ENCODE data around the gene AWAT2. TPM values are rescaled to one million over a fixed set of nuclear protein-coding genes. Genes with fewer than 3 reads are reported as not detected.

Gene AWAT2, protein sequence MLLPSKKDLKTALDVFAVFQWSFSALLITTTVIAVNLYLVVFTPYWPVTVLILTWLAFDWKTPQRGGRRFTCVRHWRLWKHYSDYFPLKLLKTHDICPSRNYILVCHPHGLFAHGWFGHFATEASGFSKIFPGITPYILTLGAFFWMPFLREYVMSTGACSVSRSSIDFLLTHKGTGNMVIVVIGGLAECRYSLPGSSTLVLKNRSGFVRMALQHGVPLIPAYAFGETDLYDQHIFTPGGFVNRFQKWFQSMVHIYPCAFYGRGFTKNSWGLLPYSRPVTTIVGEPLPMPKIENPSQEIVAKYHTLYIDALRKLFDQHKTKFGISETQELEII
- not detected in 2 replicates for total RNA-seq (2014; rRNA removed; shearing (Covaris generic))

DNA sequence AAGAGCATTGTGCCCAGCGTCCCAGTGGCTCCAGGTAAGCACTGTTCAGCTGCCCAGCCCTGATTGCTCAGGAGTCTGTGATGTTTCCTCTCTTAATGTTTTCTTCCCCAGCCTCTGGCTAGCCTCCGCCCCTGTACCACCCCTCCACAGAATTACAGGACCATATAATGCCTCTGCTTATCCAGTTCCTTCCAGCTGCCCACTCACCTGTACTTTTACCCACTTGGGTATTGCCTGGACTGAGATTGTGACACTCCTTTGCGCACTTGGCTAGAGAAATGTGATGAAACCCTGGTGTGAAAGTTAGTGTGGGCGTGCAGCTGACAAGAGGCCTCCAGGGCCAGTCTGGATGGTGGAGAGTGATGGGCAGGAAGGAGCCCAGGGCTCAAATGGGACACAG, at the start of gene AWAT2:
Gene AWAT2, minus strand, starts transcription at position 14 of the 400 bp plus-strand sequence. Its CDS starts 6 bp downstream, at position 8.
- no peak for DNase-seq (ENCODE audit: low read depth in 1 of 2, low spot score in 2 of 2)
- H3K9me3 ChIP-seq (replicated peaks): no peaks in the 10 kb centered on the region
- H3K27ac ChIP-seq: no peak within 1 kb of the TSS
- H3K36me3 ChIP-seq: no peaks in the 10 kb centered on the region
- H3K4me3 ChIP-seq: no peak within 1 kb of the TSS
- no peaks in the 10 kb centered on the region for H3K4me1 ChIP-seq (replicated peaks)
- no peaks in the 10 kb centered on the region for H3K27me3 ChIP-seq (replicated peaks)

DNA sequence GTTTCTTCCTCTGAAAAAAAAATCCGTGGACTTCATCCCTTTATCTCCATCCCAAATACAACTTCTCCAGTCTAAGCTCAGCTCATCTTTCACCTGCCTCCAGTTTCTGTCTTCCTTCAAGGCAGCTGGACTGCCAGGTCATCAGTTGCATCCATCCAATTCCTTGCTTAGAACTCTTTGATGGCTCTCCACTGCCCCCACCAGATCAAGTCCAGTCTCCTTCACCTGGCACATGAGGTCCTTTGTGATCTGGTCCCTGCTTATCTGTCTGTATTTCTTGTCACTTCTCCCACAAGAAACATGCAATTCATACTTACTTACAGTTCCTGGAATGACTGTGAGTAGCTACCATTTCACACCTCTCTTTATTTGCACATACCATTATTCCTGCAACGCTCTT, 46.3 kb upstream of the AWAT2 start:
- Histone ChIP-seq H3K36me3 (no peaks in the 10 kb centered on the region), H3K27ac (no peak overlapping the region), H3K9me3 (replicated peaks) (no peaks in the 10 kb centered on the region), H3K27me3 (replicated peaks) (no peaks in the 10 kb centered on the region), H3K4me3 (no peak overlapping the region), H3K4me1 (replicated peaks) (no peaks in the 10 kb centered on the region)
- DNase-seq (ENCODE audit: low read depth in 1 of 2, low spot score in 2 of 2): no peak

DNA sequence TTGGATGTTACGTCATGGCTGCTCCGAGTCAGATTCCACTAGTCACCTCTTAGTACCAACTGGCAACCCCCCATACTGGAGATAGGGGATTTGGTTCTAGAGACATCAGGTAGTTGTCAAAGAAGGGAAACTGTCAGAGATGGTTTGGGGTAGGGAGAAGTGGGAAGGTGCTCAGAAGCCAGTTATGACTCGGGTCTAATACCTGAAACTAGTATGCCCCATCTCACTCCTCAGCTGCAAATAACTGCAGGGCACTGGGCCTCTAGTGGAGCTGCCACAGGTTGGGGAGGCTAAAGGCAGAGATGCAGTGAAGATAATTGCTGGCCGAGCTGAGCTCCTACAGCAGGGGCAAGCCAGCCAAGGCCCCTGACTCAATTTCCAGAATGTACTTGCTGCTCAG, 42.5 kb upstream of the AWAT2 start:
- Histone ChIP-seq H3K4me3 (no peak overlapping the region), H3K4me1 (replicated peaks) (no peaks in the 10 kb centered on the region), H3K36me3 (no peaks in the 10 kb centered on the region), H3K9me3 (replicated peaks) (no peaks in the 10 kb centered on the region), H3K27ac (no peak overlapping the region), H3K27me3 (replicated peaks) (no peaks in the 10 kb centered on the region)
- no peak for DNase-seq (ENCODE audit: low read depth in 1 of 2, low spot score in 2 of 2)

DNA sequence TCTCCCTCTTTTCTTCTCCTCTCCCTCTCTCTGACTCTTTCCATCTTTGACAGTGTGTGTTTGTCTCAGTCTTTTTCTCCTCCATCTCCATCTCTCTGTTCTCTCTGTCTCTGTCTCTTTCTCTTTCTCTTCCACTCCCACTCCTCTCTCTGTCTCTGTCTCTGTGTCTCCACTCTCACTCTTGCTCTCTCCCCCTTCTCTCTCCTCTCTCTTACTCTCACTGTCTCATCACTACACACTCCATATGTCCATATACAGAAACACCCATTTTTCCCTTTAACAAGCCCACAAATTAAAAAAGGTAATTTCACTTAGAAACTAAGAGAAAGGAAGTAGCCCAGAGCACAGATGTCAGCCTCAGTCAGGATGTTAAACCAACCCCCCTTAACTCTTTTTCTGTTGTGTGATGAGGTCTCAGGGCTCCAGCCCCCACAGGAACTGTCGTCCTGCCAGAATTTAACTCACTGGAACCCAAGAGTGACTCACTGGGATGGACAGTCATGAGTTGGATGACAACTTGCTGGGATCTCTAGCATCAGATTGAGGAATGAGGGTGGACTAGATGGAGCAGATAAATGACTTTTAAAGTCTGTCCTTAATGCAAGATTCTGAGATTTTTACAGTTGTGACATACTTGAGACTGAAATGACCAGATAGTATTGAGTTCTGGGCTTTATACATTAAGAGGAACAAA, 40.0 kb upstream of the AWAT2 start:
- no peak overlapping the region for H3K27ac ChIP-seq
- no peaks in the 10 kb centered on the region for H3K36me3 ChIP-seq
- H3K9me3 ChIP-seq (replicated peaks): no peaks in the 10 kb centered on the region
- DNase-seq (ENCODE audit: low read depth in 1 of 2, low spot score in 2 of 2): no peak
- no peaks in the 10 kb centered on the region for H3K27me3 ChIP-seq (replicated peaks)
- H3K4me1 ChIP-seq (replicated peaks): no peaks in the 10 kb centered on the region
- no peak overlapping the region for H3K4me3 ChIP-seq

DNA sequence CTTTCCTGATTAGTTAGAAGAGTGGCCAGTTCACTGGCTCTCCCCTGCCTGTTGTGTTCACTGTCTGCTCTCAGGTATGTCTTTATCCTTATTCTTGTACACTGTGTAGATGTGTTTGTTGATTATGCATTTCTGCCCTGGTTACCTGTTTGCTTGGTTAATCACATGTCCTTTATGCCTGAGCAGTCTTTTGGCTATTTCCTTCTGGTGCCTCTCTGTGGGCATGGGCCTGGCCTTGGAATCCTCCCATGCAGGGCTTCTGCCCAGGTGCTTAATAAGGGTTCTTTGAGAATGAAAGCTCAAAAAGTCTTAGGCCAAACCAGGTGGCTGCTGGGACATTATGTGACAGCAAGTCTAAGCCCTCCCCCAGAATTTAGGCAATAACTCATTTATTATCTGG, 39.0 kb upstream of the AWAT2 start:
- Histone ChIP-seq H3K27ac (no peak overlapping the region), H3K4me1 (replicated peaks) (no peaks in the 10 kb centered on the region), H3K9me3 (replicated peaks) (no peaks in the 10 kb centered on the region), H3K4me3 (no peak overlapping the region), H3K36me3 (no peaks in the 10 kb centered on the region), H3K27me3 (replicated peaks) (no peaks in the 10 kb centered on the region)
- DNase-seq (ENCODE audit: low read depth in 1 of 2, low spot score in 2 of 2): no peak

DNA sequence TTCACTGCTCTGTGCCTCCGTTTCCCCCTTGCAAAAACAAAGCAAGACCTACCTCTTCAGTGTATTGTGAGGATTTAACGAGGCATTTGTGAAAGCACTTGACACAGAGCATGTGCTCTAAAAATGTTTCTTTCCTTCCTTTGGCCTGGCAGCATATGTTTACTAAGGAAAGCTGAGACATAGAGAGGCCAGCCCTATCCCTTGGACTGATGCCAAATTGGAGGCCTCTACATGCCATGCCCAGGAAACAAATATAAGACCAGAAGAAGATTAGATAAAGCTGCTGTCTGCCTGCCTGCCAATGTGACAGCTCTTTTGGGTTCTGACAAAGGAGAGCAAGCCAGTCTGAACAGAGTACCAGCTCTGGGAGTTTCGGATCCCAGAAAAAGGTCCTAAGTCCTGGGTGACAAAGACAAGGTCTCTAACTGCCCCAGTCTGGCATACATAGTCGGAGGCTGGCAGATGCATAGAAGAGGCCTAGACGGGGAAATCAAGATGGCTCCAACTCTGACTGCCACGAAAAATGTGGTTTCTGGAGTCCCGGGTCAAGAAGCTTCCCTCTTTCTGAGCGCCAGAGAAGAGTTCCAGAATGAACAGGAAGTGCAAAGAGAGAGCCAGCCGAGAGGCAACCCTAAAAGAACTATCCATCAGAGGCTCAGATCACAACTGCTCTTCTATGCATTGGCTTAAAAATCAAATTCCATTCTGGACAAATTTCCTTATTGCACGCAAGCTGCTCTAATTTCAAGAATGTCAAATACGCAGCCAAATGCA, 38.3 kb upstream of the AWAT2 start:
- H3K27me3 ChIP-seq (replicated peaks): no peaks in the 10 kb centered on the region
- DNase-seq (ENCODE audit: low read depth in 1 of 2, low spot score in 2 of 2): no peak
- no peaks in the 10 kb centered on the region for H3K9me3 ChIP-seq (replicated peaks)
- no peaks in the 10 kb centered on the region for H3K36me3 ChIP-seq
- no peak overlapping the region for H3K27ac ChIP-seq
- no peaks in the 10 kb centered on the region for H3K4me1 ChIP-seq (replicated peaks)
- H3K4me3 ChIP-seq: no peak overlapping the region

DNA sequence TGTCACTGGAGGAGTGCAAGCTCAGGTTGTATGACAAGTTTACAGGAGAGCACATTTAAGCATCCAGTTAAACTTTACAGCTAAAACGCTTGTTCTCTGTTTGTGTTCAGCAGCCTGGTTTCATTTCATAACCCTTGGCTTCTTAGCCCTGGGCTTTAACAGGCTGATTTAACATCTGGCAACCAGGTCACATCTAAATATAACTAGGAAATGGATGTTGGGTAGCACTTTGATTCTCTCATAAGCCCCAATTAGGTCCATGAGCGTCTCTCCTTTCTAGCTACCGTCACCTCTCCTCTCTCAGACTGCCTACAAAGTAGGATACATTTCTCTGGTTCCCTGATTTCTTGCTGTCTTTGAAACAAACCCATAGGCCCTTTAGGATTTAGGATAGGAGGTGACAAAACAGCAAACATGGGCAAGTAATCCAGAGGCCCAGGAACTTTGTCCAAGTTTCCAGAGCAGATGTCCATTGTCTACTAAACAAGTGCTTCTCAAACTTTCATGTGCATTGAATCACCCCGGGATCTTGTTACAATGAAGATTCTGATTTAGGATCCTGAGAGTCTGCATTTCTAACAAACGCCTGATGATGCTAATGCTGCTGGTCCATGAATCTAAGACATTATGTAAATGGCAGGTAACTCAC, 35.0 kb upstream of the AWAT2 start:
- Histone ChIP-seq H3K27me3 (replicated peaks) (no peaks in the 10 kb centered on the region), H3K4me1 (replicated peaks) (no peaks in the 10 kb centered on the region), H3K36me3 (no peaks in the 10 kb centered on the region), H3K4me3 (no peak overlapping the region), H3K27ac (no peak overlapping the region), H3K9me3 (replicated peaks) (no peaks in the 10 kb centered on the region)
- DNase-seq (ENCODE audit: low read depth in 1 of 2, low spot score in 2 of 2): no peak

DNA sequence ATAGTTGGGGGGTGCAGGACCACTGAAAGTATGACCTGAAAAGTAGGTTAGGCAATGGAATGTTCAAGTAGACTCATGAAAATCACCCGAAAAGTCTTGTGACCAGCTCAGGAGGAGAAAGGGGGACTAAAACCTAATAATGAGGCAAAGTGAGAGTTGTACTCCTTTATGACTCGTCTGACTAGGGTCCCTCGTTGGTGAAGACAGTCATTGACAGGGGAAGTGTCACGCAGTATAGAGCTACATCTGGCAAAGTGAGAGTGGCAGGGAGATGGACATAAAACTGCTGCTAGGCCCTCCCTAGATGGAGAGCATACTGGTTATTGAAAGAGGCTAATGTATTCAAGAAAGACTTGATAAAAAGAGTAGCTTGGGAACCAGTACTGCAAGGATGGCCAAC, 33.0 kb upstream of the AWAT2 start:
- no peaks in the 10 kb centered on the region for H3K36me3 ChIP-seq
- no peak for DNase-seq (ENCODE audit: low read depth in 1 of 2, low spot score in 2 of 2)
- H3K9me3 ChIP-seq (replicated peaks): no peaks in the 10 kb centered on the region
- no peak overlapping the region for H3K27ac ChIP-seq
- H3K4me1 ChIP-seq (replicated peaks): no peaks in the 10 kb centered on the region
- H3K27me3 ChIP-seq (replicated peaks): no peaks in the 10 kb centered on the region
- no peak overlapping the region for H3K4me3 ChIP-seq

DNA sequence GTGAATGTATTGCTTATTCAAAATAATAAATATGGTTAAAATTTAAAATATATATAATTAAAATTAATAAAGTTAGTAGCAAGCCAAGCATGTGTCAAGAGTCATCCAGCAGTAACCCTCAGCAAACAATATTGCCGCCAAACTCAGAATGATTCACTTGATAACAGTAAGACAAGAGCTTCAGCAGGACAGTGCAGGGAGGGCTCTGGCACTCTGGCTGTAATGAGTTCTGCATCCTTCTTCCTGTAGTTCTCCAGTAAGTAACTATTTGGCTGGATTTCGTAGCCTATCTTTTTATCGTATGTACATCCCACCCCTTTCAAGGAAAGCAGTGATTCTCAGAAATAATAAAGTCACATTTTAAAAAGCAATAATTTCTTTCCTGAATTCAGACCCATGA, 30.1 kb upstream of the AWAT2 start:
- Histone ChIP-seq H3K4me1 (replicated peaks) (no peaks in the 10 kb centered on the region), H3K36me3 (no peaks in the 10 kb centered on the region), H3K9me3 (replicated peaks) (no peaks in the 10 kb centered on the region), H3K4me3 (no peak overlapping the region), H3K27ac (no peak overlapping the region), H3K27me3 (replicated peaks) (no peaks in the 10 kb centered on the region)
- DNase-seq (ENCODE audit: low read depth in 1 of 2, low spot score in 2 of 2): no peak

DNA sequence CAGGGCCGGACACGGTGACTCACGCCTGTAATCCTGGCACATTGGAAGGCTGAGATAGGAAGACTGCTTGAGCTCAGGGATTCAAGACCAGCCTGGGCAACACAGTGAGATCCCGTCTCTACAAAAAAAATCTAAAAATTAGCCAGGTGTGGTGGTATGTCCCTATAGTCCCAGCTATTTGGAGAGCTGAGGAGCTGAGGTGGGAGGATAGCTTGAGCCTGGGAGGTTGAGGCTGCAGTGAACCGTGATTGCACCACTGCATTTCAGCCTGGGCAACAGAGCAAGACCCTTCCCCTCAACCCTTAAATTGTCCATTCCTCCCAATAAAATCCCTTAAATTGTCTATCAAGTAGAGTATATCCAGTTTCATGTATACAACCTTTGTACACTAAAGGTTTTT, 29.6 kb upstream of the AWAT2 start:
- Histone ChIP-seq H3K36me3 (no peaks in the 10 kb centered on the region), H3K27ac (no peak overlapping the region), H3K4me1 (replicated peaks) (no peaks in the 10 kb centered on the region), H3K27me3 (replicated peaks) (no peaks in the 10 kb centered on the region), H3K4me3 (no peak overlapping the region), H3K9me3 (replicated peaks) (no peaks in the 10 kb centered on the region)
- DNase-seq (ENCODE audit: low read depth in 1 of 2, low spot score in 2 of 2): no peak

DNA sequence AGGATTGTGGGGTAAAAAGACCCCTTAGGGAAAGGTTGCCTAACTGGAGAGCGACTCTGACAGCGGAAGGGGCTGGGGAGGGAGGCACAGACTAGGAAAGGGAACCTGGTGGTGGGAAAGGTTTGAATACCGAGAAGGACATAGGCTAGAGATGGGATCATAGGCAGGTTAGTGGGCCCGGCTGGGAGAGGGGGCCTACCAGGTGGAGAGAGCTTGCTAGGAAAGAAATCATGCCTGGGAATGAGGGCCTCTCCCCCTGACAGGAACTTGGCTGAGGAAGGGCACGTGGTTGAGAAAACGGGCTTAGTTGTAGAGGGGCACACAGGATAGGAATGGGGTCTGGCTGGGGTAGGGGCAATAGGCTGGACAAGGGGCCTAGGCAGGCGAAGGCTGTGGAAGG, 16.9 kb upstream of the AWAT2 start:
- Histone ChIP-seq H3K27ac (no peak overlapping the region), H3K9me3 (replicated peaks) (no peaks in the 10 kb centered on the region), H3K27me3 (replicated peaks) (no peaks in the 10 kb centered on the region), H3K4me1 (replicated peaks) (no peaks in the 10 kb centered on the region), H3K36me3 (no peaks in the 10 kb centered on the region), H3K4me3 (no peak overlapping the region)
- DNase-seq (ENCODE audit: low read depth in 1 of 2, low spot score in 2 of 2): no peak

DNA sequence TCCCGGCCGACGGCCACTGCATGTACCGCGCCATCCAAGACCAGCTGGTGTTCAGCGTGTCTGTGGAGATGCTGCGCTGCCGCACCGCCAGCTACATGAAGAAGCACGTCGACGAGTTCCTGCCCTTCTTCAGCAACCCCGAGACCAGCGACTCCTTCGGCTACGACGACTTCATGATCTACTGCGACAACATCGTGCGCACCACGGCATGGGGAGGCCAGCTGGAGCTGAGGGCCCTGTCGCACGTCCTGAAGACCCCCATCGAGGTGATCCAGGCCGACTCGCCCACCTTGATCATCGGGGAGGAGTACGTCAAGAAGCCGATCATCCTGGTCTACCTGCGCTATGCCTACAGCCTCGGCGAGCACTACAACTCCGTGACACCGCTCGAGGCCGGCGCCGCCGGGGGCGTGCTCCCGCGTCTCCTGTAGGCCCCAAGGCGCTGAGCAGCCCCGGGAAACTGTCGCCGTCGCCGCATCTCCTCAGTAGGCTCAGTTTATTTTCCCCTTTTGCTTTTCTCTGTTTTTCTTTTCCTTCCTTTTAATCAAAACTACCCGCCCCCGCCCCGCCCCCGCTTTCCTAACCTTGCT, 13.3 kb upstream of the AWAT2 start:
- no peaks in the 10 kb centered on the region for H3K36me3 ChIP-seq
- H3K9me3 ChIP-seq (replicated peaks): no peaks in the 10 kb centered on the region
- no peak for DNase-seq (ENCODE audit: low read depth in 1 of 2, low spot score in 2 of 2)
- no peaks in the 10 kb centered on the region for H3K27me3 ChIP-seq (replicated peaks)
- H3K4me1 ChIP-seq (replicated peaks): no peaks in the 10 kb centered on the region
- H3K27ac ChIP-seq: no peak overlapping the region
- no peak overlapping the region for H3K4me3 ChIP-seq

DNA sequence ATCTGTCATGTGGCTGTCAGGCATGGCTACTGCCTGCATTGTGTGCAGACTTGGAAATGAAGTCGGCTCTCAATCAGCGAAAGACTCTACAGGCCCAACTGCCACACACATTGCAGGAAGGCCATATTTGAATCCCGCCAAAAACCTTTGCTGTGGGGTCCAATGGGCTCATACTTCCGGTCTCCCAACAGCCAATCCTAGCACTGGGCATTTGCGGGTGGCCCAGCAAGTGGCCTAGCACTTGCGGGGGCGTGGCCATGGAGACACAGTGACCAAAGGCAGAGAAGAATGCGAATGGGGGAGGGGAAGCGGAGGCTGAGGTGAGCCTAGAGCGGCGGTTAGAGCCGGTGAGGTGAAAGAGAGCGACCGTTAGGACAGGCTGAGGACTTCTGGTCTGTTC, 12.3 kb upstream of the AWAT2 start, which contains the start of gene OTUD6A:
Gene OTUD6A, plus strand, starts transcription at position 382 of the 400 bp plus-strand sequence. CDS start 68 bp downstream, outside the sequence.
- Histone ChIP-seq H3K9me3 (replicated peaks) (no peaks in the 10 kb centered on the region), H3K4me1 (replicated peaks) (no peaks in the 10 kb centered on the region), H3K27me3 (replicated peaks) (no peaks in the 10 kb centered on the region), H3K36me3 (no peaks in the 10 kb centered on the region), H3K27ac (no peak within 1 kb of the TSS), H3K4me3 (no peak within 1 kb of the TSS)
- no peak for DNase-seq (ENCODE audit: low read depth in 1 of 2, low spot score in 2 of 2)
